ENCODE results near the gene KIF26B.
A peak's percentile ranks its signal among the peaks of the same experiment; 100 is the strongest.

Gene KIF26B

GRCh38 chr1:245512980-245513578 is 358.3 kb downstream of the KIF26B start:
- Histone ChIP-seq H3K4me2 (ENCODE audit: insufficient read depth, low read length) (no peak overlapping the region), H2AFZ (ENCODE audit: low read depth, low read length) (no peak overlapping the region)
- DNase-seq = no peak

GRCh38 chr1:245516284-245516759 is 361.5 kb downstream of the KIF26B start:
- Histone ChIP-seq H3K9ac (ENCODE audit: low read depth, low read length) (no peak overlapping the region), H3K79me2 (ENCODE audit: insufficient read depth, low read length) (no peaks in the 10 kb centered on the region), H3K4me3 (ENCODE audit: low read depth in 1 of 2, low read length in 2 of 2) (no peak overlapping the region), H3K27ac (ENCODE audit: low read length) (no peak overlapping the region), H3K4me1 (ENCODE audit: insufficient read depth, low read length) (no peaks in the 10 kb centered on the region), H4K20me1 (ENCODE audit: insufficient read depth, low read length) (no peaks in the 10 kb centered on the region), H3K36me3 (ENCODE audit: insufficient read depth, low read length) (no peaks in the 10 kb centered on the region), H3K27me3 (ENCODE audit: insufficient read depth, low read length, poor library complexity) (no peaks in the 10 kb centered on the region), H3K4me2 (ENCODE audit: insufficient read depth, low read length) (no peak overlapping the region), H2AFZ (ENCODE audit: low read depth, low read length) (no peak overlapping the region), H3K9me3 (ENCODE audit: insufficient read depth, low read length, severe bottlenecking) (no peaks in the 10 kb centered on the region)
- TF ChIP-seq CTCF (IDR thresholded peaks at IDR 0.05; ENCODE audit: borderline replicate concordance, extremely low read depth, low read length, poor library complexity, severe bottlenecking) = peak; percentile 28
- TF ChIP-seq EZH2 (IDR thresholded peaks at IDR 0.05; ENCODE audit: borderline replicate concordance, low read depth, low read length, severe bottlenecking) = no peak
- no peak for ATAC-seq (ENCODE audit: insufficient read depth, low read depth)
- no peak for DNase-seq

More at GRCh38 chr1:245512980-245513578, 358.3 kb downstream of the KIF26B start:
- Histone ChIP-seq H3K27ac (ENCODE audit: low read length) (no peak overlapping the region), H4K20me1 (ENCODE audit: insufficient read depth, low read length) (no peaks in the 10 kb centered on the region), H3K27me3 (ENCODE audit: insufficient read depth, low read length, poor library complexity) (peaks cover 3% of the 10 kb centered on the region), H3K4me1 (ENCODE audit: insufficient read depth, low read length) (peaks cover 4% of the 10 kb centered on the region; the same call in 1 of the 2 replicates), H3K79me2 (ENCODE audit: insufficient read depth, low read length) (no peaks in the 10 kb centered on the region), H3K36me3 (ENCODE audit: insufficient read depth, low read length) (no peaks in the 10 kb centered on the region), H3K4me3 (ENCODE audit: low read depth in 1 of 2, low read length in 2 of 2) (no peak overlapping the region), H3K9ac (ENCODE audit: low read depth, low read length) (no peak overlapping the region), H3K9me3 (ENCODE audit: insufficient read depth, low read length, severe bottlenecking) (no peaks in the 10 kb centered on the region)
- no peak for ATAC-seq (ENCODE audit: insufficient read depth, low read depth)
- no peak for TF ChIP-seq CTCF (IDR thresholded peaks at IDR 0.05; ENCODE audit: borderline replicate concordance, extremely low read depth, low read length, poor library complexity, severe bottlenecking)
- no peak for TF ChIP-seq EZH2 (IDR thresholded peaks at IDR 0.05; ENCODE audit: borderline replicate concordance, low read depth, low read length, severe bottlenecking)

- H3K27ac ChIP-seq (ENCODE audit: low read length) = no peak overlapping the region
- no peak overlapping the region for H3K4me3 ChIP-seq (ENCODE audit: low read depth in 1 of 2, low read length in 2 of 2)
- no peaks in the 10 kb centered on the region for H4K20me1 ChIP-seq (ENCODE audit: insufficient read depth, low read length)
- no peak overlapping the region for H3K4me2 ChIP-seq (ENCODE audit: insufficient read depth, low read length)
- no peaks in the 10 kb centered on the region for H3K4me1 ChIP-seq (ENCODE audit: insufficient read depth, low read length)
- ATAC-seq (ENCODE audit: insufficient read depth, low read depth) (no peak), DNase-seq (no peak)
- H2AFZ ChIP-seq (ENCODE audit: low read depth, low read length) = no peak overlapping the region
- no peaks in the 10 kb centered on the region for H3K9me3 ChIP-seq (ENCODE audit: insufficient read depth, low read length, severe bottlenecking)
- no peaks in the 10 kb centered on the region for H3K36me3 ChIP-seq (ENCODE audit: insufficient read depth, low read length)
- no peak overlapping the region for H3K9ac ChIP-seq (ENCODE audit: low read depth, low read length)
- no peaks in the 10 kb centered on the region for H3K79me2 ChIP-seq (ENCODE audit: insufficient read depth, low read length)
- no peak for TF ChIP-seq EZH2 (IDR thresholded peaks at IDR 0.05; ENCODE audit: borderline replicate concordance, low read depth, low read length, severe bottlenecking)
- no peak for TF ChIP-seq CTCF (IDR thresholded peaks at IDR 0.05; ENCODE audit: borderline replicate concordance, extremely low read depth, low read length, poor library complexity, severe bottlenecking)
- H3K27me3 ChIP-seq (ENCODE audit: insufficient read depth, low read length, poor library complexity) = no peaks in the 10 kb centered on the region
Observed at GRCh38 chr1:245520611-245521010, 365.8 kb downstream of the KIF26B start.

All from DND-41 (cell line).